ENCODE data around the gene LPIN3. TPM values are rescaled to one million over a fixed set of nuclear protein-coding genes. Genes with fewer than 3 reads are reported as not detected.

Gene LPIN3
- total RNA-seq, 1 donor from 2014 or later, result 1.8 TPM

DNA sequence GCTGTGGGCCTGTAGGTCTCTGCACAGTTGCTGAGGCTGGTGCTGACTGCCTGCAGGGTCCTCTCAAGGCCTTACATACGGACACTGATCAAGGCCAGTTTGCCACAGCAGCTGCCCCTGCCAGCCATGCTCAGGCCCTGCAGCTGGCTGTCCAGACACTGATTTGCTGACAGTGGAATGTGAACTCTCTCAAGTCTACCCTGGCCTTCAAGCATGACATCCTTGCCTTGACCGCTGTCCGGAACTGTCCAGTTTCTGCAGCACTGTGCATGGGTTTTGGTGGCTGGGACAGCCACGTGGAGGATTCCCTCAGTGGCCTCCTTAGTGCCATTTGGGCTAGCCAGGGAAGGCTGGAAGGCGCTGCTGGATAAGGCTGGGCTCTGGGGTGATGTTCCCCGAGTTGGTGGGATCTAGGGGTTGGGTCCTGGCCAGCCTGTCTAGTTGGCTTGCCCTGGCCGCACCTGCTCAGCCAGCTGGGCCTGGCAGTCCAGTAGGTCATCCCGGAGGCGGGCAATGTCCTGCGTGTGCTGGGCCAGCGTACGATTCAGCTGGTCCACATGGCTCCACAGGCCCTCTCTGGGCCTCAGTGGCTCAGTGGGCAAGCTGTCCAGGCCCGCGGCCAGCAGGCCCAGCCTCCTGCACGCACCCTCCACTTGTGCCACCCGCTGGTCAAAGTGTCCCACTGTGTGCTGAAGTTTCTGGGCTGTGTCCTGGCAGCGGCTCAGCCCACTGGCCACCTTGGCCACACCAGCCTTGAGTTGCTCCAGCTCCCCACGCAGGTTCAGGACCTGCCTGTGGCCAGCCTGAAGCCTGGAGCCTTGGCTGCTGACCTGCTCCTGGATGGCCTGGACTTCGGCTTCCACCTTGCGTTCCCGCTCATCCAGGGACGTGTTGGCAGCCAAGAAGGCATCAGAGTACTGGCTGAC lies 20.5 kb downstream of the LPIN3 start:
- Mint-ChIP-seq H3K27ac (ENCODE audit: unreplicated experiment) (no peak overlapping the region), H3K9me3 (no peaks in the 10 kb centered on the region), H3K36me3 (ENCODE audit: low read depth) (no peaks in the 10 kb centered on the region), H3K4me3 (no peak overlapping the region), H3K4me1 (no peaks in the 10 kb centered on the region), H3K27me3 (ENCODE audit: low read depth) (peaks cover 14% of the 10 kb centered on the region)
- DNase-seq (ENCODE audit: low read depth, low spot score), result no peak
- TF ChIP-seq, protein P1, sequence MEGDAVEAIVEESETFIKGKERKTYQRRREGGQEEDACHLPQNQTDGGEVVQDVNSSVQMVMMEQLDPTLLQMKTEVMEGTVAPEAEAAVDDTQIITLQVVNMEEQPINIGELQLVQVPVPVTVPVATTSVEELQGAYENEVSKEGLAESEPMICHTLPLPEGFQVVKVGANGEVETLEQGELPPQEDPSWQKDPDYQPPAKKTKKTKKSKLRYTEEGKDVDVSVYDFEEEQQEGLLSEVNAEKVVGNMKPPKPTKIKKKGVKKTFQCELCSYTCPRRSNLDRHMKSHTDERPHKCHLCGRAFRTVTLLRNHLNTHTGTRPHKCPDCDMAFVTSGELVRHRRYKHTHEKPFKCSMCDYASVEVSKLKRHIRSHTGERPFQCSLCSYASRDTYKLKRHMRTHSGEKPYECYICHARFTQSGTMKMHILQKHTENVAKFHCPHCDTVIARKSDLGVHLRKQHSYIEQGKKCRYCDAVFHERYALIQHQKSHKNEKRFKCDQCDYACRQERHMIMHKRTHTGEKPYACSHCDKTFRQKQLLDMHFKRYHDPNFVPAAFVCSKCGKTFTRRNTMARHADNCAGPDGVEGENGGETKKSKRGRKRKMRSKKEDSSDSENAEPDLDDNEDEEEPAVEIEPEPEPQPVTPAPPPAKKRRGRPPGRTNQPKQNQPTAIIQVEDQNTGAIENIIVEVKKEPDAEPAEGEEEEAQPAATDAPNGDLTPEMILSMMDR (conservative IDR thresholded peaks at IDR 0.05), result no peak

DNA sequence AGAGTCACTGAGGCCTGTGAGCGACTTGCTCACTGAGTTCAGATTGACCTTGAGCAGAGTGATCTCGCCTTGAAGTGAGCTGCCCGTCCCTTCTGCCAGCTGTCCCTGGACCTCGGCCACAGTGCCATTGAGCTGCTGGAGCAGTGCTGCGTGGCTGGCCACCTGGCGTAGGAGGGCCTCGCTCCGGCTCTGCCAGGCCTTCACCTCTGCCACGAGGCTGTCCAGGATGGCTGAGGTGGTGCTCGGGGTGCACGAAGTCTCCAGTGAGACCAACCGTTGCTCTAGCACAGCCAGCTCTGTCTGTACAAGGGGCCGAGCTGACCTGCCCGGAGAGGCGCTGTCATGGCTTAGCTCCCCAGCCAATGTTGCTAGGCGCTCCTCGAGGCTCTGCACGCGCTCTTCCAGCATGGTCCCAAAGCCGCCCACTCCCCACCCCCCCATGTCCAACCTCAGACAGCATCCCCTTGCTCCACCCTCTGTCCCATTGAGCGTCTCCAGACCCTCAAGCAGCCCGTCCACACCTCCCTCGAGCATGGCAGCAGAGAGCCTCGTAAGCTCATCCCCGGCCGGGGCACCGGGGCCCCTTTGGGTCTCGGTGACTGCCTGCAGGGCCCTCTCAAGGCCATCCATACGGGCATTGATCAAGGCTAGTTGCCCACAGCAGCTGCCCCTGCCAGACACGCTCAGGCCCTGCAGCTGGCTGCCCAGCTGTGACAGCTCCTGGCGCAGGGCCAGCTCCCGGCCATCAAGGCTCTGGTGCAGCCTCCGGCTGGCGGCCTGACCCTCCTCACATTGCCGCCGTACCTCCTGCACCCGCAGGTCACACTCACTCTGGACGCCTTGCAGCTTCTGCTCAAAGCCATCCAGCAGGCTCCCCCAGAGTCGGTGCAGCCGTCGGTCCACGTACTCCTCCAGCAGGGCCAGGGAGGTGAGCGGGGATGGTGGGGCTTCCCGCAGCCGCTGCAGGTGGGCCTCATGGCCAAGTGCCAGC lies 21.4 kb downstream of the LPIN3 start:
- H3K4me1 Mint-ChIP-seq, result peaks cover 2% of the 10 kb centered on the region
- H3K36me3 Mint-ChIP-seq (ENCODE audit: low read depth), result no peaks in the 10 kb centered on the region
- peaks cover 16% of the 10 kb centered on the region for H3K27me3 Mint-ChIP-seq (ENCODE audit: low read depth)
- no peak overlapping the region for H3K27ac Mint-ChIP-seq (ENCODE audit: unreplicated experiment)
- no peak overlapping the region for H3K4me3 Mint-ChIP-seq
- H3K9me3 Mint-ChIP-seq, result no peaks in the 10 kb centered on the region
- TF ChIP-seq, protein P1 (conservative IDR thresholded peaks at IDR 0.05), result no peak
- DNase-seq (ENCODE audit: low read depth, low spot score), result no peak

GRCh38 chr20:41362748-41363140 lies 22.1 kb downstream of the LPIN3 start:
- Mint-ChIP-seq H3K27me3 (ENCODE audit: low read depth) (peaks cover 23% of the 10 kb centered on the region), H3K9me3 (no peaks in the 10 kb centered on the region), H3K36me3 (ENCODE audit: low read depth) (no peaks in the 10 kb centered on the region), H3K4me3 (no peak overlapping the region), H3K27ac (ENCODE audit: unreplicated experiment) (no peak overlapping the region), H3K4me1 (peaks cover 6% of the 10 kb centered on the region)
- TF ChIP-seq, protein P1 (conservative IDR thresholded peaks at IDR 0.05), result no peak
- no peak for DNase-seq (ENCODE audit: low read depth, low spot score)

- DNase-seq (ENCODE audit: low read depth, low spot score), result no peak
- Mint-ChIP-seq H3K36me3 (ENCODE audit: low read depth) (no peaks in the 10 kb centered on the region), H3K27me3 (ENCODE audit: low read depth) (peaks cover 28% of the 10 kb centered on the region), H3K27ac (ENCODE audit: unreplicated experiment) (no peak overlapping the region), H3K4me1 (peaks cover 6% of the 10 kb centered on the region), H3K4me3 (no peak overlapping the region), H3K9me3 (no peaks in the 10 kb centered on the region)
- TF ChIP-seq, protein P1 (conservative IDR thresholded peaks at IDR 0.05), result no peak
Observed at GRCh38 chr20:41363601-41364000, 23.0 kb downstream of the LPIN3 start.

GRCh38 chr20:41364236-41364855 lies 23.7 kb downstream of the LPIN3 start:
- Mint-ChIP-seq H3K4me1 (peaks cover 6% of the 10 kb centered on the region), H3K4me3 (no peak overlapping the region), H3K27me3 (ENCODE audit: low read depth) (peaks cover 33% of the 10 kb centered on the region), H3K9me3 (no peaks in the 10 kb centered on the region), H3K27ac (ENCODE audit: unreplicated experiment) (no peak overlapping the region), H3K36me3 (ENCODE audit: low read depth) (no peaks in the 10 kb centered on the region)
- no peak for DNase-seq (ENCODE audit: low read depth, low spot score)
- TF ChIP-seq, protein P1 (conservative IDR thresholded peaks at IDR 0.05), result no peak

Measured in neural crest cell (in vitro differentiated cells).